Endodermal cell (in vitro differentiated cells): ENCODE results near the gene CSE1L. TPM values are rescaled to one million over a fixed set of nuclear protein-coding genes. Genes with fewer than 3 reads are reported as not detected.

ENCODE experiments used
- DNase-seq: peaks from one replicate; pipeline ENCODE4 v3.0.0-alpha.2; 2017
- H3K27ac ChIP-seq: 2 replicates; pipeline ENCODE4 v1.5.1; 2013; ENCODE audit warnings: mild to moderate bottlenecking, low read depth, low read length, moderate library complexity
- H3K27me3 ChIP-seq: 2 replicates; pipeline ENCODE4 v1.6.1; 2013; ENCODE audit warnings: mild to moderate bottlenecking, low read length, moderate library complexity; ENCODE audit not compliant: insufficient read depth, control insufficient read depth, poor library complexity, severe bottlenecking
- H3K36me3 ChIP-seq: 2 replicates; pipeline ENCODE4 v1.7.0; 2013; ENCODE audit warnings: mild to moderate bottlenecking, low read length, moderate library complexity; ENCODE audit not compliant: control insufficient read depth, insufficient read depth
- H3K4me1 ChIP-seq: one replicate; pipeline ENCODE4 v1.7.0; 2013; ENCODE audit warnings: low read length; ENCODE audit not compliant: control insufficient read depth, insufficient read depth
- H3K4me3 ChIP-seq: 2 replicates; pipeline ENCODE4 v1.5.1; 2013; ENCODE audit warnings: mild to moderate bottlenecking, low read length, moderate library complexity
- H3K9ac ChIP-seq: 2 replicates; pipeline ENCODE4 v1.6.1; 2013; ENCODE audit warnings: mild to moderate bottlenecking, low read length, moderate library complexity; ENCODE audit not compliant: poor library complexity, severe bottlenecking; ENCODE audit errors: extremely low read depth
- H3K9me3 ChIP-seq: 2 replicates; pipeline ENCODE4 v1.6.1; 2013; ENCODE audit warnings: mild to moderate bottlenecking, low read length, moderate library complexity; ENCODE audit not compliant: control insufficient read depth
- H3K27ac Mint-ChIP-seq: 2 replicates; pipeline ENCODE4 v1.8.0; 2020; ENCODE audit warnings: mixed read lengths
- H3K27me3 Mint-ChIP-seq: 2 replicates; pipeline ENCODE4 v1.8.0; 2021; ENCODE audit warnings: mild to moderate bottlenecking, mixed read lengths; ENCODE audit not compliant: insufficient read depth
- H3K36me3 Mint-ChIP-seq: 2 replicates; pipeline ENCODE4 v1.8.0; 2020; ENCODE audit warnings: low read depth, mixed read lengths
- H3K4me1 Mint-ChIP-seq: 2 replicates; pipeline ENCODE4 v1.8.0; 2020; ENCODE audit warnings: mixed read lengths
- H3K4me3 Mint-ChIP-seq: 2 replicates; pipeline ENCODE4 v1.8.0; 2020; ENCODE audit warnings: mild to moderate bottlenecking, moderate library complexity, mixed read lengths
- H3K9me3 Mint-ChIP-seq: 2 replicates; pipeline ENCODE4 v1.8.0; 2020; ENCODE audit warnings: mild to moderate bottlenecking, mixed read lengths
- CTCF ChIP-seq: fragments of 200-600 bp; sonication (generic); conservative IDR thresholded peaks from 2 replicates; pipeline ENCODE4 v1.5.0; 2021; ENCODE audit warnings: antibody characterized with exemption, mild to moderate bottlenecking
- WGBS, 2 experiments: methylation state at CpG; one replicate each; pipeline versions ENCODE4 v1.1.5 to v1.1.7; 2013; ENCODE audit warnings: missing lambda C conversion rate in 2 of 2, mixed read lengths in 1 of 2; ENCODE audit not compliant: insufficient coverage in 1 of 2, insufficient read length in 1 of 2; 5-methylcytosine and 5-hydroxymethylcytosine counted together
- total RNA-seq, 2 donors: library from RNA; stranded (reverse); fragmentation: NEBNext Ultra II Directional in 1 of 2; extraction: Animal tissue kit (Norgen Biotek cat#: 25700) in 1 of 2; gene quantifications; 2 replicates in 1 of 2; 3 replicates in 1 of 2; pipeline ENCODE4 v1.2.1, GENCODE V29; 2021

Gene CSE1L
- total RNA-seq, 2 donors from 2014 or later: 161 to 180 TPM

- no peak for TF ChIP-seq CTCF
- Mint-ChIP-seq H3K4me1 (no peaks in the 10 kb centered on the region), H3K36me3 (peaks cover 52% of the 10 kb centered on the region), H3K27ac (peak overlapping the region; percentile 65), H3K27me3 (no peaks in the 10 kb centered on the region), H3K9me3 (no peaks in the 10 kb centered on the region), H3K4me3 (no peak overlapping the region)
- Histone ChIP-seq H3K9ac (no peak overlapping the region), H3K27me3 (no peaks in the 10 kb centered on the region), H3K36me3 (peaks cover 52% of the 10 kb centered on the region), H3K27ac (no peak overlapping the region), H3K4me1 (peaks cover 3% of the 10 kb centered on the region), H3K4me3 (no peak overlapping the region), H3K9me3 (no peaks in the 10 kb centered on the region)
- WGBS, 2 experiments: 93 to 98% methylated on average over 6 of the region's 6 CpGs
- no peak for DNase-seq
Measured at GRCh38 chr20:49110767-49111694, 64.9 kb downstream of the CSE1L start.

GRCh38 chr20:49112596-49113274 lies 66.6 kb downstream of the CSE1L start:
- 93 to 98% methylated on average over 7 to 15 of the region's 15 CpGs for WGBS, 2 experiments
- Mint-ChIP-seq H3K4me1 (no peaks in the 10 kb centered on the region), H3K9me3 (no peaks in the 10 kb centered on the region), H3K27me3 (no peaks in the 10 kb centered on the region), H3K36me3 (peaks cover 66% of the 10 kb centered on the region), H3K27ac (no peak overlapping the region), H3K4me3 (no peak overlapping the region)
- H3K27ac ChIP-seq: no peak overlapping the region
- no peak for DNase-seq
- TF ChIP-seq CTCF: no peak
- no peak overlapping the region for H3K4me3 ChIP-seq
- no peaks in the 10 kb centered on the region for H3K4me1 ChIP-seq
- peaks cover 63% of the 10 kb centered on the region for H3K36me3 ChIP-seq
- no peaks in the 10 kb centered on the region for H3K9me3 ChIP-seq
- H3K9ac ChIP-seq: no peak overlapping the region
- H3K27me3 ChIP-seq: no peaks in the 10 kb centered on the region

- no peak overlapping the region for H3K27ac ChIP-seq
- no peak for DNase-seq
- no peaks in the 10 kb centered on the region for H3K9me3 ChIP-seq
- H3K4me1 ChIP-seq: no peaks in the 10 kb centered on the region
- TF ChIP-seq CTCF: no peak
- Mint-ChIP-seq H3K27ac (no peak overlapping the region), H3K4me1 (no peaks in the 10 kb centered on the region), H3K4me3 (no peak overlapping the region), H3K36me3 (peaks cover 75% of the 10 kb centered on the region), H3K9me3 (no peaks in the 10 kb centered on the region), H3K27me3 (no peaks in the 10 kb centered on the region)
- no peak overlapping the region for H3K4me3 ChIP-seq
- H3K27me3 ChIP-seq: no peaks in the 10 kb centered on the region
- WGBS, 2 experiments: 94% methylated on average over 6 to 7 of the region's 7 CpGs
- H3K36me3 ChIP-seq: peaks cover 77% of the 10 kb centered on the region
- H3K9ac ChIP-seq: no peak overlapping the region
Measured at GRCh38 chr20:49115564-49115963, 69.5 kb downstream of the CSE1L start.
